Left kidney (tissue), 2 donors: ENCODE measurements around the gene ASB18. TPM values are rescaled to one million over a fixed set of nuclear protein-coding genes. Genes with fewer than 3 reads are reported as not detected.
A peak's percentile ranks its signal among the peaks of the same experiment; 100 is the strongest.

Experiments
- DNase-seq: peaks from one replicate; pipeline ENCODE4 v3.0.0-alpha.2; 2013
- polyA plus RNA-seq: library from polyadenylated mRNA; unstranded; fragments of 120-200 nt; gene quantifications from one replicate; pipeline ENCODE4 v1.2.1, GENCODE V29; 2013; ENCODE audit not compliant: insufficient read length

The ASB18 gene
- polyA plus RNA-seq, 1 donor: 0.15 TPM

DNA sequence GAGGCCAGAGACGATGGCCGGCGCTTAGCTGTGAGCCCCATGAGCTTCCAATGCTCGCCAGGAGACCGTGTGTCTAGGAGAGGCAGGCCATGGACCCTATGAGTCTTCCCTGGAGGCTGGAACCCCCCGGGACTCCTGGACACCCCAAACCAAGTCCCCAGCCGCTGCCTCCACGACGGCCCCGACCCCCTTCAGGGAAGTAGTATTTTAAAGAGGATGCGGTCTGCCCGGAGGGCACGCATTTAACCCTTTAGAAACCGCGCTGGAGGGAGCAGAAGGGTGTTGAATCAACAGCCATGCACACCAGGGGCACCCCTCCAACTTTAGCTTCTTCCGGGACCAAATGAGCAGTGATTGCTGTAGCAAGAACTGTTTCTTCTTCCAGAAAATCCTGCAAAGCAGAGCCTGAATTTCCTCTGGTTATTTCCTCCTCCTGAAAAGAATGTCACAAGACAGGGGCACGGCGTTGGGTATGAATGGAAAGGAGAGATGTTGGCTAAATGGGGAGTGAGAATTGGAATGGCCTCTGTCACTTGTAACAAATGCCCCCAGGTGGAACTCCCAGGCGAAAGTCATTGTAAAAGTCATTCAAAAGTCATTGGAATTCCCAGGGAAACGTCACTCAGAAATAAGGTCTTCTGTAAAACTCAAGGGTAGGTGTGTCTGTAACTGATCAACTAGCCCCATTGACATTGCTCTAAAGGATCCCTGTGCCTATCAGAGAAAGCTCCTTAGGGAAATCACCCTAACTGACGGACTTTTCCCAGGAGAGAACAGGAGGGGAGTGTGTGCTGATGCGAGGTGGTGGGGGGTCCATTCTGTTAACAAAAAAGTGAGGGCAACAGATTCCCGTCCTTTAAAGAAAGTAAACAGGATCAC lies 90.2 kb downstream of the ASB18 start:
- DNase-seq: no peak

- DNase-seq: no peak
Observed at GRCh38 chr2:236173036-236173728, 91.0 kb downstream of the ASB18 start.

DNA sequence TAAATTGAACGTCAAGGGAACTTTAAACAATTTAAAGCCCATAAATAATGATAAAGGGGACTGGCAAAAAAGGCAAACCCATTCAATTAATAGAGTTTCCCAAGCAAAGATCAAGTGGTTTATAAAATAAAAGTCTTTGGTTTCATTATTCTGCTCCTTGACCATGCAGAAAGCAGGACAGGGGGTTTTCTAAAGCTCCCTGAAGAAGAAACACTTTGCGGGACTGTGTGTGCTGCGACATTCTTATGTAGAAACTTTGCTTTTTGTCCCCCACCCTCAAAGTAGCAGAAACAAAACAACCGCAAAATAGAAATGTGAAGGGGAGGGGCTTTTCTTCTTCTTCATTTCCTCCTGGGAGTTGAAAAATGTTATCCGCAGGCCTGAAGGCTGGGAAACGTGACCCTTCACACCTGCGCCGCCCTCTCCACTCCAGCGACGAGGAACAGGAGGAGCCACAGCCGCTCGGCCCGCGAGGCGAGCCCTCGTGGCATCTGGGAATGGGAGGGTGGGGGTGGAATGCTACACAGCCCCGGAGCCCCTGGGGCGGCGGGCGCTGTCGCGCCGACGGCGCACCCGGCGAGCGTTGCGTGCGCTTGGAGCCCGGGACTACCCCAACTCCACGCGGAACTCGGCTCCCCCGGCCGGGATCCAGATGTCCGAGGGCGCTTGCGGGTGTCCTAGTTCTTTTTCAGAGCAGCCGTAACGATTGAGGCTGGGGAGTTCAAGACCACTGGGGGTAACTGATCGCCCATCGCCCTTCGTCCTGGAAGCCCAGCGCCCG lies 91.8 kb downstream of the ASB18 start:
- no peak for DNase-seq

DNA sequence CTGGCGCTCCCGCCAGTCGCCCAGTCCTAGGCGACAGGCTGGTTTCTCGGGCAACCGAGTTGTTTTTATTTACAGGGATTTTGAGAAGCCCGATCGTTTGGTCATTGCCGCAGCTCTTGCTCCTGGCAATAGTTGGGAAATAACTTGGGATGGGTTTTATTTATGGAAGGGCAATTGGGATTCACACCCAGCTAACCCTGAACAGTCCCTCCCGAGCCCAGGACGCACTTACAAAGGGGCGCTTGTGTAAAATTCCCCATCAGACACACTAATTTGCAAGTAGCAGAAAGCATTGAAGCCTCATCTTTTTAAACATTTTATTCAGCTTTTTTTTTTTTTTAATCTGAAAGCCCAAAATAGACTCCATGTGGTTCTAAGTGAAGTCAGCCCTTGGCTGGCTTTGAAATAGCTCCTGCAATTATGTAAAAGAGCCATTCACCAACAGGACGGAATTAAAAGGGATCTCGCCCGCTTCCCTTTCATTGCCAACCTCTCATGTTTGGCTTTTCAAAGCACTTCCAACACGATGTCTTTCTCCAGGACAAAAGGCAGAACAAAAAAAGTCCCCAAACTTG lies 92.4 kb downstream of the ASB18 start:
- DNase-seq: no peak

GRCh38 chr2:236171181-236171679 lies 93.0 kb downstream of the ASB18 start:
- DNase-seq: no peak

- DNase-seq: no peak
Observed at GRCh38 chr2:236170590-236171165, 93.5 kb downstream of the ASB18 start.

- DNase-seq: no peak
Observed at GRCh38 chr2:236169741-236170589, 94.2 kb downstream of the ASB18 start.

GRCh38 chr2:236169151-236169721 lies 95.0 kb downstream of the ASB18 start:
- DNase-seq: no peak

DNA sequence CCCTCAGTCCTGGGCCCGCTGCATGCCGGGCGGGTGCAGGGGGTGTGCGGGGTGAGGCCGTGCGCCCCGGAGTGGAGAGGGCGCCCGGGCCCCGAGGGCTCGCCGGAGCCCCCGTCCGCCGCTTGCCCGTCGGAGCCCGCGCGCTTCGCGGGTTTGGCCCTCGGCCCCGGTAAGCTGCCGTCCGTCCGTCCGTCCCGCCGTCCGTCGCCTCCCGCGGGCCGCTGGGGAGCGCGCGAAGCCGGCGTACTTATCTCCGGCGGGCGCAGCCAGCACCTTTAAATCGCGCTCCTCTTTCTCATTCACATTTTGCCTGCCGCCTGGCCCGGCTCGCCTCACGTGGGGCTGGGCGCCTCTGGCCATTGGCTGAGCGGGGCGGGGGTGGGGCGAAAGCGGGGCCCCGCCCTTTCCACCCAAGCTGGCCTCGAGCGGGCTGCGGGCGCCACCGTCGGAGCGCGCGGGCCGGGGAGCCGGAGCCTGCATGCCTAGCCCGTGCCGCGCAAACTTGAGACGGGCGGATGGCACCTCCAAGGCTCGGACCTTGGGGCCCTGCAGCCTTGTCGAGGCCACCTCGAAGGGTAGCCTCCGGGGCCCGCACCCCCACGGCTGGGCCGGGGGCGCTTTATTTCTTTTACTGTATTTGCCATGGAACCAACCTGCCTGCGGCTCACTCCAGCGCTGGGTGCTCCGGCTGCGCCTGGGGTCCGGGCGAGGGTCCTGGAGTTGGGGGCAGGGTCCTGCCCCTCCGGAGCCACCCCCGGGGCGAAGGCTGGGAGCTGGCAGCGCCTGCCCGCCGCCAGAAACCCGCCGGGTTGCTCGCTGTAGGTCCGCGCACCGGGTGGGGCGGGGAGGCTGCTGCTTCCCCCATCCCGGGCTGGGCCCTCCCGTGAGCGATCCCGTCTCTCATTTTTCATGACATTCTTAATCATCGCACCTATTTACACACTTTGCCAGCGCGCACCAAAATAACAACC lies 95.8 kb downstream of the ASB18 start, which contains the start of gene GBX2:
Gene GBX2 (minus strand): TSS at position 277 of the 971 bp plus-strand sequence. CDS start 415 bp downstream, outside the sequence.
- DNase-seq: peak; percentile 79

DNA sequence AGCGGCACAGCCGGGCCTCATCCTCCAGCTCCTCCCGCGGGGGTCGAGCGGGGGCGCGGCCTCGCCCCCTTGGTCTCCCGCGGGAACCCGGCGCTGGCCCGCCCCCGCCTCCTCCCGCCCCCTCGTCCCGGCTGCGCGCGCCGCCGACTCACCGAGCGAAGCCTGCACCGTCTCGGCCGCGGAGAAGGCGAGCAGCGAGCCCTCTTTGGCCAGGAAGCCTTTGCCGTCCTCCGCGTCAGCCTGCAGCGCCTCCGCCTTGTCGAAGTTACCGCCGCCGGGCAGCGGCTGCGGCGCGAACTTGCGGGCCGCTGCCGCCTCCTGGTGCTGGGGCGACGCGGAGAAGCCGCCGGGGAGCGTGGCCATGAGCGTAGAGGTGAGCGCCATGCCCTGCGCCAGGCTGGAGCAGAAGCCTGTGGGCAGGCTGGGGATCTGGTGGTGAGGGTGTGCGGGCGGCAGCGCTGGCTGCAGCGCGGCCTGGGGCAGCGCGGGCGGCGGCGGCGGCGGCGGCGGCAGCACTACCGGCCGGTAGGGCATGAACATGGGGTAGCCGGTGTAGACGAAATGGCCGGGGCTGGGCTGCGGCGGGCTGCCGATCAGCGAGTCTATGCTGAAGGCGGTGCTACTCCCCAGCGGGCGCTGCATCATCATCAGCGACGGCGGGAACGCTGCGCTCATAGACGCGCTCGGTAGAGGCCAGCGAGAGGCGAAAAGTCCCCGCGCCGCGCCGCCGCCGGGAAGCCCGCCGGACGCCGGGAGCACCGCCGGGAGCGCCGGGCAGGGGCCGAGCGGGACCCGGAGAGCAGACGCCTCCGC lies 96.7 kb downstream of the ASB18 start:
- DNase-seq: no peak

DNA sequence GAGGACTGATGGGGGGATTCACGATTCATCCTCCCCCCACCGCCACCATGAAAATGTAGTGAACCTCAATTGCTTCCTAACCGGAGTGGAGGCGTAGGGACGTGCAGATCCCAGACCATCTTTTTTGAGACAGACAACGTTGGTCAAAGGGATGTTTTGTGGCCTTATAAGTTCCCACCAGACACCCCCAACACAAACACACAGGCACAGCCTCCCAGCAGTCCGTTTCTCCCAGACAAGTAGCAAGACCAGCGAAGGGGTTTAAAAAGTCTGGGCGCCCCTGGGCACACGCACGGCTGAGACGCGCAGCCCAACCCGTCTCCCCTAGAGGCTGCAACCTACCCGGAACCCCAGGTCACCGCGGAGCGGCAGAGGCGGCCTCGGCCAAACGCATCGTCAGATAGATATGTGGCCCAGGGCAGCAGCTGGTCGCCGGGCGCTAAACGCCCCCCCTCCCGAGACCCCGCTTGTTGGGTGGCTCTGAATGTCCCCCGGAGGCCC lies 97.4 kb downstream of the ASB18 start:
- DNase-seq: no peak

- no peak for DNase-seq
Observed at GRCh38 chr2:236165842-236166795, 98.1 kb downstream of the ASB18 start.

GRCh38 chr2:236164925-236165841 lies 99.0 kb downstream of the ASB18 start:
- no peak for DNase-seq

GRCh38 chr2:236164201-236164924 lies 99.8 kb downstream of the ASB18 start:
- no peak for DNase-seq
